GM21528 (cell line): ENCODE measurements around the gene GSAP.
A peak's percentile ranks its signal among the peaks of the same experiment; 100 is the strongest.
"Not testable (repeated sequence)": the region's sequence is repeated elsewhere in the genome, so short reads cannot be mapped to it uniquely, and the experiment has no call there.

Experiments used
- ATAC-seq: cut with Tn5 transposase; IDR thresholded peaks from one replicate; pipeline ENCODE4 v1.9.1; 2021; ENCODE audit warnings: mild to moderate bottlenecking, moderate library complexity; ENCODE audit not compliant: unreplicated experiment, low FRiP score

GSAP gene

DNA sequence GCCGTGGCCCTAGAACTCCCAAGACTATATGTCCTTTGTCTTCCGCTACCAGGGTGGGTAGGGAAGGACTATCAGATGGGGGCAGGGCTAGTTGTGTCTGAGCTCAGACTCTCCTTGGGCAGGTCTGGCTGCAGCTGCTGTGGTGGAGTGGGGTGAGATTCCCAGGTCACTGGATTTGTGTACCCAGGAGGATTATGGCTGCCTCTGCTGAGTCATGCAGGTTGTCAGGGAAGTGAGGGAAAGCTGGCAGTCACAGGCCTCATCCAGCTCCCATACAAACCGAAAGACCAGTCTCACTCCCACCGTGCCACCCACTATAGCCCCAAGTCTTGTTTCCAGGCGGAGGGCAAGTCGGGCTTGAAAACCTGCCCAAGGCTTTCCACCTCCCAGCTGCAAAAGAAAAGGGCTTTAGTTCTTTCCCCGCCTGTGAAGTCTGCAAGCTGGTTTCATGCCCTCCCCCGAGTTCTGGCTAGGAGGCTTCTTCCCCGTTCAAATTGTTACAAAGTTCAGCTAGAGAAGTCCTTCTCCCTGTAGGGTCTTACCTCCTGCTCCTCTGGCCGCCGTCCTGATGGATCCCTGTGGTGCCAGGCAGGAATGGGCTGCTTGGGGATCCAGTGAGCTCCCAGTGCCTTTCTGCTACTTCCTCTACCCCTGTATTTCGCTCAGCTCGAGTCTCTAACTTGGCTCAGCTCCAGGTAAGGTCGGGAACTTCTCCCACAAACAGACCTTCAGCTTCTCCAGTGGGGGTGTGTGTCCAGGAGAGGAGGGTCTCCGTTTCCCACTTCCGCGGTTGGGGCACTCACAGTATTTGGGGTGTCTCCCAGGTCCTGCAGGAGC is 109.7 kb downstream of the GSAP start:
- no peak for ATAC-seq

DNA sequence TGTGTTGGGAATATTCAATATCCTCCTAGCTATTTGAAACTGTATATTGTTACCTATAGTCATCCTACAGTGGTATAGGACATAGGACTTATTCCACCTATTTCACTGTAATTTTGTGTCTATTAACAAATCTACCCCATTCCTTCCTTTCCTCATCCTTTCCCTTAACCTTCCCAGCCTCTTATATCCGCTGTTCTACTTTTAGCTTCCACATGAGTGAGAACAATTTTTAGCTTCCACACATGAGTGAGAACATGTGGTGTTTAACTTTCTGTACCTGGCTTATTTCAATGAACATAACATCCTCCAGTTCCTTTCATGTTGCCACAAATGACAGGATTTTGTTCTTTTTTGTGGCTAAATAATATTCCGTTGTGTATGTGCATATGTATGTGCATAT is 120.6 kb downstream of the GSAP start:
- no peak for ATAC-seq

DNA sequence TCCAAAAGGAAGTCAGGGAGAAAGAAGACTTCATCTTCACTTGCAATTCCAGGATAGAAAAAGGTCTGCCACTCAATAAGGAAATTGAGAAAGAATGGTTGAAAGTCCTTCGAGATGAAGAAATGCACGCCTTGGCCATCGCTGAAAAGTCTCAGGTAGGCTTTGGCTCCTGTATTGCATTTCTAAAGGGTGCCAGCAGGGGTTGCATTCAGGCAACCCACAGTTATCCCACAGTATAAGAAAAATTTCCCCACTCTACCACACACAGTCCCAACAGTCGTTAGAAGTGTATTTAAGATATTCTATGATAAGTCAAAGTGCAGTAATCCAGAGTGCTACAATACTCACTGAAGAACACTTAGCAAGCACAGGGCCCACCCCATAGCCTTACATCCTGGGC is 123.1 kb downstream of the GSAP start:
- ATAC-seq, result no peak

DNA sequence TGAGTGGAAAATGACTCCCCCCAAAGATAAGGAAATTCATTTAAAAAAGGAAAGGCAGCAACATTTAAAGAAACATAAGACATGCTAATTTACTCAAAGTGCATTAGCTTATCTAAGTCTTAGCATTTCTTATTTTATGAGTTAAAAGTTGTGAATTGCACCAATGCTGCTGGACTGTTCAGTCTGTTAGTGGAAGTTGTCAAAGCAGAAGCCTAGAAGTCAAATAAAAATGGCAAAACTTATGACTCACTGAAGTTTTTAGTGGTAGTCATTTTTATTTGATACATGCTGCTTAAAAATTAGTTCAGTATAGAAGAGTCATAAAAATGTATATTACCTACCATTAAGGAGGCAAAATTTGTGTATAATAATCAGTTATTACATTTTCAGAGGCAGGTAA is 125.7 kb downstream of the GSAP start:
- ATAC-seq, result no peak

DNA sequence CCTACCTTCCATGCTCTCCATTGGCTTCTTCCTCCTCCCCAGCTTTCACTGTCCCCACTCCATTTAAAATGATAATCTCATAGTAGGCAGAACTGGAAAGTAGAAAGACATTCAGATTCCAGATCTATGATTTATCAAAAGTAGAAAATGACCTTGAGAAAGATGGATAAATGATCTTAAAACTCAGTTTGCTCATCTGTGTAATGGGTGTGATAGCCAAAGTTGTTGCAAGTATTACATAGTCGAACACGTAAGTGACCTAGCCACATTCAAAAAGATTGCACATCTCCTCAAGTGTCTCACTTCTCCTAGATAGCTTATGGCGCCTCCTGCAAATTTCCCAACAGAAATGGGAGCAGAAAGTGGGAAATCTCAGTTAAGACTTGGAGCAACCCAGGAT is 126.8 kb downstream of the GSAP start:
- ATAC-seq, result no peak

DNA sequence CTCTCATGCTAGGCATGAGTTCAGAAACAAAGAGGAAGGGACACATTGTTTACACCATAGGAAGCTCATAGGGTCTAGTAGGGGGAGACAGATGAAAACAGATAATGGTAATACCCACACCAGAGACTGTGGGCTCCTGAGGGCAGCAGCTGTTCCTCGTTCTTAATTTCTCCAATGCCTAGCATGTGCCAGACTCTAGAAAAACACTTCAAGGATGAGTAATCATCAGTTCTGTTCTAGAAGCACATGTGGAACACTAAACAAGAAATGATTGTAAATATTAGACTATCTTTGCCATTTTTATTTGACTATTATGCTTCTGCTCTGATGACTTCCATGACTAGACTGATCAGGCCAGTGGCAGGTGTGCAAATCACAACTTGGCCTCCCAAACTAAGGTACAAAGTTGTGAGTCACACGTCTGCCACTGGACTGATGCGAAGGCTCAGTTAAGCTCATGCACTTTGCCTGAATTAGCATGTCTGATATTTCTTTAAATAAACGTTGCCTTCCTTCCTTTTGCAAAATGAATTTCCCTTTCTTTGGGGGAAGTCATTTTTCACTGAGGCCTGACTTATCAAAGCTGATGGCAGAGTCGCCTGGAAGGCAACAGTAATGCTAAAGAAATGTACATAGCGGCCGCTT is 127.4 kb downstream of the GSAP start:
- no peak for ATAC-seq

DNA sequence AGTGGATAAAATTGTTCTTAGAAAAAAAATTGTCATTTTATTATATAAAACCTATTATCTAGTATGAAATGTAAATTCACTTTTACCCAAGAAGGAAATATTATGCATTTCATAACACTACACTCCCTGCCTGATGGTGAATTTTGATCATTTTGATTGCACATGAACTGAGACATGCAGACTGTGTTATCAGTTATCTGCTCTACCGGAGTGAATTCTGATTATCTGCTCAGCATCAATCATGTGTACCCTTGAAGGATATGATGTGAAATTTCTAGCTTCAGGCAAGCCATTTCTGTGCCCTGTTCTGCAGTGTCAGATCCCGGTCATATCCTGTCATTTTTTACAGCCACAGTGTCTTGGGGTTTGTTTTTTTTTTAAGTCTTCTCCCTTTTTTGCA is 131.5 kb downstream of the GSAP start:
- ATAC-seq, result no peak

DNA sequence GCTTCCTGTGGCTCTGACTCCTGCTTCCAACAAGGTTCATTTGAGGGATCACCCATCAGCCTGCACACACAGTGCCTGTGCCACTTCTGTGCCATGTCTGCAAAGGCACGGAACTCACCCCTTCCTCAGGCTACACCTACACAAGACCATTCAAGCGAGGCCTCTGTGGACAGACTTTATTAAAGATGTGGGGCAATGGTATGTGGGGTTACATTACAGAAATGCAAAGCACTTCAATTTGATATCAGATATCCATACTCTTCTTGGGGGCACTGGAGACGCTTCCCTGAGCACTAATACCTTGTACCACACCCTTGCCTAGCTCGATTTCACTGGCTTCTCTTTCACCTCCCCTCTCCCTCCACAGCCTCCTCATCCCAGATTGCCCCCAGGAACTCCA is 132.1 kb downstream of the GSAP start:
- no peak for ATAC-seq

DNA sequence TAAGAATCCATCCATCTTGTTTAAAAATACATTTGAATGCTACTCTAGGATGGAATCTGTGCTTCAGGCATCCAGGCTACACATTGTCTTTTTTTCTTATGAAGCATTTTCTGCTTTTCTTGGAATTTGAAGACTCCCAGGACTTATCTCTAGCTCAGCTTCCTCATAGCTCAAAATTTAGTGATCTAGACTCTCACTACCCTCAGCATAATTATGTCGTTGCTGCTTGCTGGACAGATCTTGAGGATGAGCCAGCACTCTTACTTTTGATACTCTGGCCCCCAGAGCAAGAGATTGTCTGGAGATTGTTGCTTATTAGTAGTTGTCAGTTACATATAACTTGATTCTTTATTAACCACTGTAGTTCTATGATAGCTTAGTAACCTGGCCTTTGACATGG is 133.3 kb downstream of the GSAP start:
- no peak for ATAC-seq

DNA sequence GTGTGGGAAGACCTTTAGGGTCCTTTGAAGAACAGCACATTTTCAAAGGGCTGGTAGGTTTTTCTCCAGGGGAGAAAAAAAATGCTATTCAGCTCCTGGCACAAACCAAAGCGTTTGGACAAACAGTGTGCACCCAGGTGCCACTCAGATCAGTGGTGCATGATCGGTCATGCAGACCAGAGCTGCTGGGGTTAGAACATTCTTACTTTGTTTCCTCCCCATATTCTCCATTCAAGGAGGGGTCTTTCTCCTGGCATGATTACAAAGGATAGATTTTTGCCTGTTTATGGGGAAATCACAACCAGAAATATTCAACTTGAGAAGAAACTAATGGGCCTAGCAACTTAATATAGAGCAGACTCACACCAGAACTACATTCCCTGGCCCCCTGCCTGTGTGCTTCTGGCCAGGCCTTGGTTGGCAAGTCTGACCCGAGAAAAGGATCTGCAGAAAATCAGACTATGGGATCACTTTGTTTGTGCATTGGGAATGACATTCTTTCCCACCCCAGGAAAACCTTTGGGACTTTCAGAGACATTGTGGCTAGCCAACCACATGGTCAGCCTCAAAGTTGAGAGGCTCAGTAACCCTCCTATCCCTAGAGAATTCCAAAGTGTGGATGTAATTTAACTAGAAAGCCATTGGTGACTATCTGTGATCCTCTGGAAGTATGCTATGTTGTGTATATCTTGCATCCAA is 134.2 kb downstream of the GSAP start:
- no peak for ATAC-seq

DNA sequence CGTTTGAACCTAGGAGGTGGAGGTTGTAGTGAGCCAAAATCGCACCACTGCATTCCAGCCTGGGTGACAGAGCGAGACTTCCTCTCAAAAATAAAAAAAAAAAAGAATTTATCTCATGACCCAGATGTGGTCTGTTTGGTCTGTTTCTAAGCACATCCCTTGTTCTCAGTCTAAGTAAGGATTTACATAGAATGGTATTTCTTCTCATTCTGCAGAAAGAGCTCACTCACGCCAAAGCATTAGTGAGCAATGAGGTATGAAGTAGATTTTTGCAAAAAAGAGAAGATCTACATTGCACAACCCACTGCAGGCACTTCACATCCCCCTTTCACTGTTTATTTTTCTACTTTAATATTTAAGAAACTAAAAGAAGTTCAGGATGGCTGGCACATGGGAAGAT is 140.0 kb downstream of the GSAP start:
- no peak for ATAC-seq

DNA sequence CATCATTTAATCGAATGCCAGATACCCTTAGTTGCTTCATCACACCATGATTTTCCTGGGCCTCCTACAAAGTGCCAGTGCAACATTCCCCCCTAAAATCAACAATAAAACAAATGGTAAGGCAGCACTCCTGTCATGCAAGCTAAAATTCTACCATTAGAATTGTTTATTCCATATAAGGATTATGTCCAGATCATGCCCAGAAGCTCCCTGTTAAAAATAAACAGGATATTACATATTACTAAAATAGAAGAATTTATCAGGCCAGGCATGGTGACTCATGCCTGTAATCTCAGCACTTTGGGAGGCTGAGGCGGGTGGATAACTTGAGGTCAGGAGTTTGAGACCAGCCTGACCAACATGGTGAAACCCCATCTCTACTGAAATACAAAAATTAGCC is 140.5 kb downstream of the GSAP start:
- ATAC-seq, result not testable (repeated sequence)

DNA sequence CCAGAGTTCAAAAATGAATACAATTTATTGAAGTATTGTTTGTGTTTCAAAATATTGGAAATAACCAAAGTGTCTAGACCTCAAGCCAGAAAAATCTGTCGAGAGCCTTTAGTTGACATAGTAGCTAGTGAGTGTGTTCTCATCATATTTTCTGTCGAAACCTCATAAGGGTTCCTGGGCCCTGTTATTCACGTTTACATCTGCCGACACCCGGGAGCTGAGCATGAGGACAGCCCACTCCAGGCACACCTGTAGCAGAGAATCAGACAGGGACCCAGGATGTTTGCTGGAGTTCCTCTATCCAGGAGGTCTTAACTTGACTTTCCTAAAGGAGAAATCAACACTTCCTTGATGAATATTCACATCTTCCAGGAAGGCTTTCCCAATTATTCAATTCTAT is 144.4 kb downstream of the GSAP start:
- ATAC-seq, result no peak

DNA sequence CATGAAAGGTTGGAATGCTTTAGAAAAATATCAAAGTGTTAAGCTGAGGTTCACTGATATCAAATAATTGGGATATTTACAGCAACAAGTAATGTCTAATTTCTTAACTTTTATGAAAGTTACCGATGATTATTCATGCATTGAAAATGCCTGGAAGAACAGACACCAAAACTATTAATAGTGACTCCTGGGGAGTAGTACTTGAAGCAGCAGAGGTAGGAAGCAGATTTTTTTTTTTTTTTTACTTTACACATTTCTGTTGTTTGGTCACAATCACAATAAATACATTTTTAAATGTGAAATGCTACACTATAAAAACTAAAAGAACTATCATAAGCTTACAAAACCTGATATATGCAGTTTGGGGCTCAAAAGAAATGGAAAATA is 146.1 kb downstream of the GSAP start:
- ATAC-seq, result no peak

DNA sequence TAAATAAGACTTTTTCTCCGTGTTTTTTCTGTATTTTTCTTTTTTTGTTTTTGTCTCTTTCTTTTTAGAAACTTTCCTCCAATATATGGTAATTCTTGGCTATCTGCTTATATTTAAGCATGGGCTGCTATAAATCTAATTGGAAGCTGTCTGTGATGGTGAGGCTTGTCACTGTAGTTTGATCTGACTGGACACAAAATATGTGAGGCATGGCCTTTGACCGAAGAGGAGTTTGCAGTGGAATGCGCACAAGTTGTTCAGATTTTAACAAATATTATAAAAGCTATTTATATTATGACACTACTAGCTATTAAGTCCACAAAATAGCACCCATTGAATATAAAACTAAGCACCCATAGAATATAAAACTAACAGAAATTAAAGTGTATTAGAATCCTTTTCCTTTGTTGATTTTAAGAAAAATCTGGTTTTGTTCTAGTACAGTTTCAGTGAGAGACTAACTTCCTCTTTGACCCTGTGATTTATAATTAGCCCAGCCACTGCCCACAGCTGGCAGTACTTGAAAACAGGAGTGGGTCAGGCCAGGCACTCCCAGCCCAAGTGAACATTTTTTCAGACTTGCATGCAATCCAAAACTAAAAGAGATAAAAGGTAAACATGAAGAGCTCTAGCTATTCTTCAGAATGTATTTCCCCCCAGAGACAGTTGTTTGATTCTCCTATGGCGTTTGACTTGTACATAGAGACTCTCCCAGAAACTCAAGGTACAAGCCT is 146.6 kb downstream of the GSAP start:
- ATAC-seq, result peak; percentile 69

DNA sequence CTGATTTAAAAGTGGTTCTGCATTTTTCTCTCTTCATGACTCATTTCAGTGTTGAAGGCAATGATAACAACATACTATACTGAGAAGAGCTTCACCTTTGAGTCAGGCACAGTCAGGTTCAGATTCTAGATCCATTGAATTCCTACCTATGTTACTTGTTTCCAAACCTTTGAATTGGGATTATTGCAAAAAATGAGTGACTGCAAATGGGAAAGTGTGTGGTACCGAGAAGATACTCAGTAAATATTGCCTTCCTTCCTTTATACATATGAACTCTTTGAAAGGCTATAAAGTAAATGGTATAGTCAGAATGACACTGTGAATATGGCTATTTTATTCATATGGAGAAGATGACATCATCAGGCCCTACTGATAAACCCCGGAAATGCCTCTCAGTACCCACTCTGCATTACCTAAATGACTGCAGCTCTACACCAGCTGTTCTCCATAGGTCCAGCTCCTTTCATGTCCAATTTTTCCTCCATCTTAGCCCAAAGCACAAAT is 149.8 kb downstream of the GSAP start:
- peak; percentile 69 for ATAC-seq

DNA sequence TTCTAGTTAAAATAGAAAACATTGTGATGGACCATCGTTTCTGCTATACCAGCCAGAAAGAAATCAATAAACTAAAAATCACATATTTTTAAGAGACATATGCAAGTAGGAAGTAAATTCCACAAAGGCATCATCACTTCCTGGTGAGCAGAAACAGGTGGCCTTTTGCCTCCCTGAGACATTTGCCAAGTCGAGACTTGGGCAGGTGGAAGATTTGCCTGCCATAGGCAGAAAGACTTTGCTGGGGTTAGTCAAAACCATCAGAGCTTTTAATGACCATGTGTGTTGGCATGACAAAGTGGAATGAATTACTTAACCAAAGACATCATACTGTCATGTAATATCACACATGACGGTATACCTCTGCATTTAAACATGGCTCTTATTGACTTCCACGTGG is 150.5 kb downstream of the GSAP start:
- no peak for ATAC-seq

DNA sequence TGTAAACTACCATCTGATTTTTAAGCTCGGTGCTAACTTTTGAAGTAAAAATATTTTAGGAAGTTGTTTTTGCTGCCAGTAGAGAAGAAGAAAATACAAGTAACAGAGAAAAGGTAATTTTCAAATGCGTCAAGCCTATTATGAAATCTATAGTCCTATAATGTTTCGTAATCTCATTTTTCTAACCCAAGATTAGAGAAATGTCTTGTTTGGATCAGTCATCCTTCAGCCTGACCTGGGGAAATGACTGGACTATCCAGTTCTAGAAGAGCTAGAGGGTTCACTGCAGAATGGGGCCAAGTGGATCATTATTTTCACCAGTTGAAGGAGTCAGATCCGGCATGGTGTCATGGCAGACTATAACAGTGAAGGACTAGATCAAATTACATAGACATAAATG is 153.8 kb downstream of the GSAP start:
- ATAC-seq, result no peak
